Measurements from ENCODE around the gene SYCP2. TPM values are rescaled to one million over a fixed set of nuclear protein-coding genes. Genes with fewer than 3 reads are reported as not detected.

Gene SYCP2
- total and polyA plus RNA-seq, 11 donors: 0.59 to 2.6 (median 1.1) TPM

DNA sequence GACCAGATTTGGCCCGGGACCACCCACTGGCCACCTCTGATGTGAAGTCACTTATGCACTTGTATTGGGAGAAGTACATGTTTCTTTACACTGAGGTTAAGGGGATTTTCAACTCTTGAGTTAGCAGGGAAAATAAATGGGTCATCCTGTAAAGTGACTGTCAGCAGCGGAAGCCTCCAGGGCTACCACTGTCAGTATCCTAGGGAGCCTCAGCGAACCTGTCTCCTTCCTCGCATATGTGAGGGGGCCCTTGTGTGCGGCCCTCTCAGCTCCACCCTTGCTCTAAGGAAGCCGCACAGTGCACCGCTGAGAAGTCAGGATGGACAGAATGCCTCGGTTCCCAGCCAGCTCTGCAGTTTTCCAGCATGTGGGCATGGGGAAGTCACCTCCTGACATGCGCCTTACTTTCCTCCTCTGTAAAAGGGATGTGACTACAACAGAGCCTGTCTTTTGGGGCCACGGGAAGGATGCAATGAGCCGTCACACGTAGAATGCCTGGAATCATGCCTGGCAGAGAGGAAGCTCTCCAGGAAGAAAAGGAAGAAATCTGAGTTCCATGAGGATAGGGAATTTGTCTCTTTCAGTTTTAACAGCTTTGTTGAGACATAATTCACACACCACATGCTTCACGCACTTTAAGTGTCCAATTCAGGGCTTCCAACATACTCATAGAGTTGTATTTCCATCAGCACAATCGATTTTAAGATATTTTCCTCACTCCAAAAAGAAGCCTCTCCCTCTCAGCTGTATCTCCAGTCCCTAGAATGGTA, 115.4 kb downstream of the SYCP2 start:
- Histone ChIP-seq H3K9me3 (no peaks in the 10 kb centered on the region), H3K27me3 (no peaks in the 10 kb centered on the region), H3K4me3 (no peak overlapping the region), H3K27ac (no peak overlapping the region), H3K4me1 (peaks cover 0 to 21% (median 8%) of the 10 kb centered on the region in 12 donors), H3K36me3 (no peaks in the 10 kb centered on the region)
- ATAC-seq (no peak), DNase-seq (peak in 1 of 5 donors; percentile 1)
- TF ChIP-seq, protein P1, sequence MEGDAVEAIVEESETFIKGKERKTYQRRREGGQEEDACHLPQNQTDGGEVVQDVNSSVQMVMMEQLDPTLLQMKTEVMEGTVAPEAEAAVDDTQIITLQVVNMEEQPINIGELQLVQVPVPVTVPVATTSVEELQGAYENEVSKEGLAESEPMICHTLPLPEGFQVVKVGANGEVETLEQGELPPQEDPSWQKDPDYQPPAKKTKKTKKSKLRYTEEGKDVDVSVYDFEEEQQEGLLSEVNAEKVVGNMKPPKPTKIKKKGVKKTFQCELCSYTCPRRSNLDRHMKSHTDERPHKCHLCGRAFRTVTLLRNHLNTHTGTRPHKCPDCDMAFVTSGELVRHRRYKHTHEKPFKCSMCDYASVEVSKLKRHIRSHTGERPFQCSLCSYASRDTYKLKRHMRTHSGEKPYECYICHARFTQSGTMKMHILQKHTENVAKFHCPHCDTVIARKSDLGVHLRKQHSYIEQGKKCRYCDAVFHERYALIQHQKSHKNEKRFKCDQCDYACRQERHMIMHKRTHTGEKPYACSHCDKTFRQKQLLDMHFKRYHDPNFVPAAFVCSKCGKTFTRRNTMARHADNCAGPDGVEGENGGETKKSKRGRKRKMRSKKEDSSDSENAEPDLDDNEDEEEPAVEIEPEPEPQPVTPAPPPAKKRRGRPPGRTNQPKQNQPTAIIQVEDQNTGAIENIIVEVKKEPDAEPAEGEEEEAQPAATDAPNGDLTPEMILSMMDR (IDR thresholded peaks at IDR 0.05): no peak
- no peak for TF ChIP-seq POLR2A (IDR thresholded peaks at IDR 0.05)
- intact Hi-C loops (cut with DNase I): no loop called here
- 78 to 86% (median 83%) methylated on average over 14 of the region's 14 CpGs for WGBS, 4 donors

DNA sequence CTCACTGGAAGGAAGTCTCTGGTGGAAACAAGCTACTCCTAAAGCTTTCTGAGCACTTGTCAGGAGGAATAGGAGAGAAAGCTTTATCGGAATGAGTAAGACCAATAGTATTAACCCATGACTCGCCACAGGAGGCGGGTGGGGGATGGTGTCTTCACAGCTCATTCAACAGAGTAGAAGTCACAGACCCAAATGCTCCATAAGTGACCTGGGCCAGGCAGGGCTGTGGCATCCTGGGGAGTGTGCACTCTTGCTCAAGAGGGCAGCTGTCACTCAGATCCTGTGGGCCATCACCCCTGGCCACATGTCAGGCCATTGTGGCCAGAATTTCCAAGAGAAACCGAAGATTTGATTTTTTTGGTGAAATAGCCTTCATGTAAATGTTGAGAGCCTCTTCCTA, 116.0 kb downstream of the SYCP2 start:
- intact Hi-C loops (cut with DNase I): no loop called here
- WGBS, 4 donors: 85 to 90% (median 88%) methylated on average over 4 of the region's 4 CpGs
- Histone ChIP-seq H3K27ac (no peak overlapping the region), H3K27me3 (no peaks in the 10 kb centered on the region), H3K36me3 (no peaks in the 10 kb centered on the region), H3K9me3 (no peaks in the 10 kb centered on the region), H3K4me1 (peaks cover 0 to 21% (median 8%) of the 10 kb centered on the region in 12 donors), H3K4me3 (no peak overlapping the region)
- TF ChIP-seq POLR2A (IDR thresholded peaks at IDR 0.05): no peak
- TF ChIP-seq, protein P1 (IDR thresholded peaks at IDR 0.05): no peak
- ATAC-seq (no peak), DNase-seq (peak in 1 of 5 donors; percentile 1)

DNA sequence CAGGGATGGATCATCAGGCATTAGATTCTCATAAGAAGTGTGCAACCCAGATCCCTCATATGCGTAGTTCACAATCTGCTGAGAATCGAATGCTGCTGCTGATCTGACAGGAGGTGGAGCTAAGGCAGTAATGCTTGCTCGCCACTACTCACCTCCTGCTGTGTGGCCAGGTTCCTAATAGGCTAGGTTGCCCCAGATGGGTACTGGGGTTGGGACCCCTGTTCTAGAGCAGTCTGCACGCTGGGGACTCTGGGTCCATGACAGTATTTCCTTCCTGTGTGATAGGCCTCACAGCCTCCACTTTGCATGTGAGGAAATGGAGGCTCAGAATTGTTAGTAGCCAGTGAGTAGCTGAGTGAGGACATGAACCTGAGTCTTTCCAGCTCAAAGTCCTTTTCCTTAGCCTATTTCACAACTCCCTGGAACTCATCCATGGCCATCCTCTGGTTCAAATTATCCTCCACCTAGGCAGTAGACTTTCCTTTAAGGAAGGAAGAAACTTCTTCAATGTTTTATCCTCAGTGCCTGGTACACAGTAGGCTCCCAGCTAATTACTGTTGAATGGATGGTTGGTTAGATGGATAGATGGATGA, 117.2 kb downstream of the SYCP2 start:
- Histone ChIP-seq H3K27me3 (no peaks in the 10 kb centered on the region), H3K9me3 (no peaks in the 10 kb centered on the region), H3K4me1 (peaks cover 0 to 19% (median 8%) of the 10 kb centered on the region in 12 donors), H3K27ac (no peak overlapping the region), H3K4me3 (no peak overlapping the region), H3K36me3 (no peaks in the 10 kb centered on the region)
- TF ChIP-seq POLR2A (IDR thresholded peaks at IDR 0.05): no peak
- TF ChIP-seq, protein P1 (IDR thresholded peaks at IDR 0.05): no peak
- 62 to 90% (median 85%) methylated on average over 4 of the region's 4 CpGs for WGBS, 4 donors
- DNase-seq (peak in 1 of 5 donors; percentile 1), ATAC-seq (no peak)
- intact Hi-C loops (cut with DNase I): no loop called here

DNA sequence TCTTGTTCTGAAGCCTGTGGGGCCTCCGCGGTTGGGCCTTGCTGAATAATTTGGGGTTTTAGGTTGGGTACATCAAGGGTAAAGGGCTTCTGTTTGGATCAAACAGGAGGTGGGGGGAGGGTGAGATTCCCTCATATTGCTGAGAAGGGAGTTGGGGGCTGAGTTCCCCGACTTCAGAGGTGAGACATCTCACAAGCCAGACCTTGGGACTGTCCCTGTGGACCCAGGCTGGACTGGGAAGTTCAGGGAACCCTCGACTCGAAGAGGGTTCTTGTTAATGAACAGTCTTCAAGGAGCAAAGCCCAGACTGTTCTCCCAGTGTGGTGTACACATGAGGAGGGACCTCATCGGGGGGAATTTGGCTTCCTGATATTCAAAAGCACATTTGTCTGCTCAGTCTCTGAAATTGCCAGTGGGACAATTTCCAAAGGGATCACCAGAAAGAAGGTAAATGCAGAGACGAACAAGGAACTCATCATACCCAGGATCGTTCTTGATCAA, 118.5 kb downstream of the SYCP2 start:
- Histone ChIP-seq H3K27ac (no peak overlapping the region), H3K36me3 (no peaks in the 10 kb centered on the region), H3K27me3 (no peaks in the 10 kb centered on the region), H3K9me3 (no peaks in the 10 kb centered on the region), H3K4me3 (no peak overlapping the region), H3K4me1 (peaks cover 0 to 7% (median 0%) of the 10 kb centered on the region in 12 donors)
- ATAC-seq: no peak
- TF ChIP-seq POLR2A (IDR thresholded peaks at IDR 0.05): no peak
- TF ChIP-seq, protein P1 (IDR thresholded peaks at IDR 0.05): no peak
- WGBS, 4 donors: 54 to 80% (median 64%) methylated on average over 8 of the region's 8 CpGs
- intact Hi-C loops (cut with DNase I): no loop called here
- peak in 1 of 5 donors; percentile 8 for DNase-seq

Data from heart left ventricle (tissue), 16 donors.